ENCODE data around the gene PNKD. TPM values are rescaled to one million over a fixed set of nuclear protein-coding genes. Genes with fewer than 3 reads are reported as not detected.

PNKD gene
- total and polyA plus RNA-seq, 2 of the 8 experiments (the other 6 are each of a cell fraction or from before 2014, with no cell fraction given): 43.9 to 65.4 TPM

DNA sequence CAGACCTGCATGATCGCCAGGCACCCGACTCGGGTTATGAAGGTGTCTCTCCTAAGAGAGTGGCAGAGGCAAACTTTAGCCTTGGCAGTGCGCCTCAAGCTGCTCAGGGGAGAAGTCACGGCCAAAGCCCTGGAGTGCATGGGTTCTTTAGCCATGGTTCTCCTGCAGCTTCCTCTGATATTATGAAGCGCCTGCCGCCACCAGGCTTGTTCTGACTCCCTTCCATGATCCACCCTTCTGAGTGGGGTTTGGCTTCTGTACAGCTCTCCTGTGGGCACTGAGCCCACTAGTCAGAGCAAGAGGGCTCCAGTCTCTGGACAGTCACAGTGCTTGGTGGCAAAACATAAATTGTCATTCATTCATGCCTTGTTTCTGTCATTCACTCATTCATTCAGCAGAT lies 47.9 kb downstream of the PNKD start (continued):
- TF ChIP-seq, protein P1, sequence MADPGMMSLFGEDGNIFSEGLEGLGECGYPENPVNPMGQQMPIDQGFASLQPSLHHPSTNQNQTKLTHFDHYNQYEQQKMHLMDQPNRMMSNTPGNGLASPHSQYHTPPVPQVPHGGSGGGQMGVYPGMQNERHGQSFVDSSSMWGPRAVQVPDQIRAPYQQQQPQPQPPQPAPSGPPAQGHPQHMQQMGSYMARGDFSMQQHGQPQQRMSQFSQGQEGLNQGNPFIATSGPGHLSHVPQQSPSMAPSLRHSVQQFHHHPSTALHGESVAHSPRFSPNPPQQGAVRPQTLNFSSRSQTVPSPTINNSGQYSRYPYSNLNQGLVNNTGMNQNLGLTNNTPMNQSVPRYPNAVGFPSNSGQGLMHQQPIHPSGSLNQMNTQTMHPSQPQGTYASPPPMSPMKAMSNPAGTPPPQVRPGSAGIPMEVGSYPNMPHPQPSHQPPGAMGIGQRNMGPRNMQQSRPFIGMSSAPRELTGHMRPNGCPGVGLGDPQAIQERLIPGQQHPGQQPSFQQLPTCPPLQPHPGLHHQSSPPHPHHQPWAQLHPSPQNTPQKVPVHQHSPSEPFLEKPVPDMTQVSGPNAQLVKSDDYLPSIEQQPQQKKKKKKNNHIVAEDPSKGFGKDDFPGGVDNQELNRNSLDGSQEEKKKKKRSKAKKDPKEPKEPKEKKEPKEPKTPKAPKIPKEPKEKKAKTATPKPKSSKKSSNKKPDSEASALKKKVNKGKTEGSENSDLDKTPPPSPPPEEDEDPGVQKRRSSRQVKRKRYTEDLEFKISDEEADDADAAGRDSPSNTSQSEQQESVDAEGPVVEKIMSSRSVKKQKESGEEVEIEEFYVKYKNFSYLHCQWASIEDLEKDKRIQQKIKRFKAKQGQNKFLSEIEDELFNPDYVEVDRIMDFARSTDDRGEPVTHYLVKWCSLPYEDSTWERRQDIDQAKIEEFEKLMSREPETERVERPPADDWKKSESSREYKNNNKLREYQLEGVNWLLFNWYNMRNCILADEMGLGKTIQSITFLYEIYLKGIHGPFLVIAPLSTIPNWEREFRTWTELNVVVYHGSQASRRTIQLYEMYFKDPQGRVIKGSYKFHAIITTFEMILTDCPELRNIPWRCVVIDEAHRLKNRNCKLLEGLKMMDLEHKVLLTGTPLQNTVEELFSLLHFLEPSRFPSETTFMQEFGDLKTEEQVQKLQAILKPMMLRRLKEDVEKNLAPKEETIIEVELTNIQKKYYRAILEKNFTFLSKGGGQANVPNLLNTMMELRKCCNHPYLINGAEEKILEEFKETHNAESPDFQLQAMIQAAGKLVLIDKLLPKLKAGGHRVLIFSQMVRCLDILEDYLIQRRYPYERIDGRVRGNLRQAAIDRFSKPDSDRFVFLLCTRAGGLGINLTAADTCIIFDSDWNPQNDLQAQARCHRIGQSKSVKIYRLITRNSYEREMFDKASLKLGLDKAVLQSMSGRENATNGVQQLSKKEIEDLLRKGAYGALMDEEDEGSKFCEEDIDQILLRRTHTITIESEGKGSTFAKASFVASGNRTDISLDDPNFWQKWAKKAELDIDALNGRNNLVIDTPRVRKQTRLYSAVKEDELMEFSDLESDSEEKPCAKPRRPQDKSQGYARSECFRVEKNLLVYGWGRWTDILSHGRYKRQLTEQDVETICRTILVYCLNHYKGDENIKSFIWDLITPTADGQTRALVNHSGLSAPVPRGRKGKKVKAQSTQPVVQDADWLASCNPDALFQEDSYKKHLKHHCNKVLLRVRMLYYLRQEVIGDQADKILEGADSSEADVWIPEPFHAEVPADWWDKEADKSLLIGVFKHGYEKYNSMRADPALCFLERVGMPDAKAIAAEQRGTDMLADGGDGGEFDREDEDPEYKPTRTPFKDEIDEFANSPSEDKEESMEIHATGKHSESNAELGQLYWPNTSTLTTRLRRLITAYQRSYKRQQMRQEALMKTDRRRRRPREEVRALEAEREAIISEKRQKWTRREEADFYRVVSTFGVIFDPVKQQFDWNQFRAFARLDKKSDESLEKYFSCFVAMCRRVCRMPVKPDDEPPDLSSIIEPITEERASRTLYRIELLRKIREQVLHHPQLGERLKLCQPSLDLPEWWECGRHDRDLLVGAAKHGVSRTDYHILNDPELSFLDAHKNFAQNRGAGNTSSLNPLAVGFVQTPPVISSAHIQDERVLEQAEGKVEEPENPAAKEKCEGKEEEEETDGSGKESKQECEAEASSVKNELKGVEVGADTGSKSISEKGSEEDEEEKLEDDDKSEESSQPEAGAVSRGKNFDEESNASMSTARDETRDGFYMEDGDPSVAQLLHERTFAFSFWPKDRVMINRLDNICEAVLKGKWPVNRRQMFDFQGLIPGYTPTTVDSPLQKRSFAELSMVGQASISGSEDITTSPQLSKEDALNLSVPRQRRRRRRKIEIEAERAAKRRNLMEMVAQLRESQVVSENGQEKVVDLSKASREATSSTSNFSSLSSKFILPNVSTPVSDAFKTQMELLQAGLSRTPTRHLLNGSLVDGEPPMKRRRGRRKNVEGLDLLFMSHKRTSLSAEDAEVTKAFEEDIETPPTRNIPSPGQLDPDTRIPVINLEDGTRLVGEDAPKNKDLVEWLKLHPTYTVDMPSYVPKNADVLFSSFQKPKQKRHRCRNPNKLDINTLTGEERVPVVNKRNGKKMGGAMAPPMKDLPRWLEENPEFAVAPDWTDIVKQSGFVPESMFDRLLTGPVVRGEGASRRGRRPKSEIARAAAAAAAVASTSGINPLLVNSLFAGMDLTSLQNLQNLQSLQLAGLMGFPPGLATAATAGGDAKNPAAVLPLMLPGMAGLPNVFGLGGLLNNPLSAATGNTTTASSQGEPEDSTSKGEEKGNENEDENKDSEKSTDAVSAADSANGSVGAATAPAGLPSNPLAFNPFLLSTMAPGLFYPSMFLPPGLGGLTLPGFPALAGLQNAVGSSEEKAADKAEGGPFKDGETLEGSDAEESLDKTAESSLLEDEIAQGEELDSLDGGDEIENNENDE (IDR thresholded peaks at IDR 0.05; ENCODE audit: insufficient replicate concordance, low read length): no peak
- no peak for TF ChIP-seq YY1 (IDR thresholded peaks at IDR 0.05; ENCODE audit: low read depth, low read length)
- no peak for TF ChIP-seq RBBP5 (IDR thresholded peaks at IDR 0.05; ENCODE audit: borderline replicate concordance, low read depth, low read length)
- no peak for TF ChIP-seq ZNF274 (IDR thresholded peaks at IDR 0.05; ENCODE audit: borderline replicate concordance, extremely low read depth, low read length)
- TF ChIP-seq RNF2 (IDR thresholded peaks at IDR 0.05; ENCODE audit: borderline replicate concordance, low read depth, low read length, missing control alignments, poor library complexity, severe bottlenecking): no peak
- TF ChIP-seq CREB1 (IDR thresholded peaks at IDR 0.05): no peak
- TF ChIP-seq SIRT6 (IDR thresholded peaks at IDR 0.05; ENCODE audit: low read length): no peak
- no peak for TF ChIP-seq CBX5 (IDR thresholded peaks at IDR 0.05; ENCODE audit: low read depth, low read length)
- no peak for TF ChIP-seq JUND (IDR thresholded peaks at IDR 0.05; ENCODE audit: low read length)
- TF ChIP-seq NRF1 (IDR thresholded peaks at IDR 0.05; ENCODE audit: low read depth, low read length): no peak
